Panc1 (cell line): Measurements from ENCODE around the gene BTRC. TPM values are rescaled to one million over a fixed set of nuclear protein-coding genes. Genes with fewer than 3 reads are reported as not detected.

Source experiments
- ATAC-seq: fragments of 200-7000 bp; cut with Tn5 transposase; 2 replicates; pipeline ENCODE4 v1.9.1; 2020; ENCODE audit warnings: mild to moderate bottlenecking, moderate library complexity
- BruUV-seq: library from RNA; stranded (reverse); fragments of 400-500 nt; replicated peaks from 2 replicates; lab custom pipeline; 2021; lab: Mats Ljungman, UMichigan
- CTCF ChIA-PET: fragments of 300-600 bp; sonication (Branson Sonifier 250); formaldehyde crosslinking; loops from one replicate; lab custom pipeline; 2022; ENCODE audit warnings: antibody characterized with exemption; lab: Charles Lee
- POLR2A ChIA-PET: fragments of 300-600 bp; sonication (Branson Sonifier 250); formaldehyde crosslinking; loops from one replicate; lab custom pipeline; 2022; ENCODE audit warnings: antibody characterized with exemption; lab: Charles Lee
- DNase-seq: peaks from one replicate; pipeline ENCODE4 v3.0.0-alpha.2; 2010; ENCODE audit warnings: low read depth, low spot score
- H3K27ac ChIP-seq: 2 replicates; pipeline ENCODE4 v1.5.1; 2011; ENCODE audit warnings: mild to moderate bottlenecking, low read length, inconsistent platforms
- H3K27me3 ChIP-seq: fragments of 200-500 bp; sonication (Bioruptor generic); 2 replicates; pipeline ENCODE4 v1.6.0; 2014; ENCODE audit warnings: low read length, inconsistent platforms; ENCODE audit not compliant: control insufficient read depth, insufficient read depth
- H3K36me3 ChIP-seq: fragments of 200-500 bp; sonication (Bioruptor generic); 2 replicates; pipeline ENCODE4 v1.5.1; 2014; ENCODE audit warnings: inconsistent platforms, mild to moderate bottlenecking, low read length, moderate library complexity; ENCODE audit not compliant: control insufficient read depth, insufficient read depth
- H3K4me1 ChIP-seq: 2 replicates; pipeline ENCODE4 v1.5.1; 2011; ENCODE audit warnings: inconsistent platforms, mild to moderate bottlenecking, low read length, moderate library complexity; ENCODE audit not compliant: control insufficient read depth, insufficient read depth
- H3K4me3 ChIP-seq, 2 experiments: 2 replicates each; pipeline ENCODE4 v1.5.1; 2011 to 2012; ENCODE audit warnings: low read depth in 2 of 2, low read length in 2 of 2, mild to moderate bottlenecking in 2 of 2, inconsistent platforms in 1 of 2, moderate library complexity in 1 of 2
- H3K9me3 ChIP-seq: fragments of 200-500 bp; sonication (Bioruptor generic); 2 replicates; pipeline ENCODE4 v1.5.1; 2014; ENCODE audit warnings: low read depth, mild to moderate bottlenecking, inconsistent platforms, low read length, moderate library complexity; ENCODE audit not compliant: control insufficient read depth, insufficient read depth
- POLR2AphosphoS5 ChIP-seq: IDR thresholded peaks from 2 replicates; pipeline ENCODE4 v1.6.1; 2012; ENCODE audit warnings: mild to moderate bottlenecking, low read depth, low read length, moderate library complexity
- SIN3A ChIP-seq: IDR thresholded peaks from 2 replicates; pipeline ENCODE4 v1.6.1; 2012; ENCODE audit warnings: low read depth, mild to moderate bottlenecking, low read length, moderate library complexity, borderline replicate concordance; ENCODE audit not compliant: insufficient read depth
- TCF7L2 ChIP-seq: IDR thresholded peaks from 2 replicates; pipeline ENCODE4 v1.6.1; 2011; ENCODE audit warnings: mild to moderate bottlenecking, low read depth, low read length, inconsistent platforms
- in situ Hi-C: cut with HindIII; loops from 2 replicates; pipeline ENCODE4 v1.10.0; 2016; ENCODE audit warnings: low sequenced_read_pairs, low pct_unique_long_range_greater_than_20kb
- intact Hi-C: fragments of 100-400 bp; cut with micrococcal nuclease; formaldehyde crosslinking; loops from one replicate; pipeline ENCODE4 v1.10.0; 2022; ENCODE audit not compliant: unreplicated experiment
- total RNA-seq: library from RNA; stranded (reverse); gene quantifications from one replicate; pipeline ENCODE4 v1.2.1, GENCODE V29; 2021; ENCODE audit not compliant: unreplicated experiment
- TF ChIP-seq, protein P1 (sequence below), 2 experiments: IDR thresholded peaks; 2 replicates each; pipeline ENCODE4 v1.6.1; 2011 to 2012; ENCODE audit warnings: low read depth in 2 of 2, control low read depth in 1 of 2, low read length in 1 of 2, mild to moderate bottlenecking in 1 of 2, moderate library complexity in 1 of 2; ENCODE audit not compliant: insufficient read depth in 1 of 2
- TF ChIP-seq, protein P2 (sequence below): fragments of 450-650 bp; IDR thresholded peaks from 2 replicates; pipeline ENCODE4 v1.5.1; 2017; ENCODE audit warnings: mild to moderate bottlenecking

BTRC gene
- total RNA-seq, 1 experiment from 2014 or later = 22.1 TPM

DNA sequence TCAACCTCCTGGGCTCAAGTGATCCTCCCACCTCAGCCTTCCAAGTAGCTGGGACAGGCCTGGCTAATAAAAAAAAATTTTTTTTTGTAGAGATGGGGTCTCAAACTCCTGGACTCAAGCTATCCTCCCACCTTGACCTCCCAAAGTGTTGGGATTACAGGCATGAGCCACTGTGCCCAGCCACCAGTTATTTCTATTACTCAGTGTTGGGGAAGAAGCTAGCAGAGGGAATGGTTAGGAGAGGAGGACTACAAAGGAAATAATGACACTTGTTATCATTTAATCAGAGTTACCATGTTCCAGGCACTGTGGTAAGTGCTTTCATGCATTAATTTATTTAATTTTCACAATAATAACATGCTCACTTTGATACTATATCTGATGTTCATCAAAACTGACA, 17.6 kb upstream of the BTRC start:
- in situ Hi-C loops (no loop called here), intact Hi-C loops (no loop called here)
- ChIA-PET POLR2A (no interaction called here), CTCF (no interaction called here)
- BruUV-seq = no TSS peak
- TF ChIP-seq POLR2AphosphoS5 (no peak), SIN3A (no peak), TCF7L2 (no peak)
- TF ChIP-seq, protein P1, sequence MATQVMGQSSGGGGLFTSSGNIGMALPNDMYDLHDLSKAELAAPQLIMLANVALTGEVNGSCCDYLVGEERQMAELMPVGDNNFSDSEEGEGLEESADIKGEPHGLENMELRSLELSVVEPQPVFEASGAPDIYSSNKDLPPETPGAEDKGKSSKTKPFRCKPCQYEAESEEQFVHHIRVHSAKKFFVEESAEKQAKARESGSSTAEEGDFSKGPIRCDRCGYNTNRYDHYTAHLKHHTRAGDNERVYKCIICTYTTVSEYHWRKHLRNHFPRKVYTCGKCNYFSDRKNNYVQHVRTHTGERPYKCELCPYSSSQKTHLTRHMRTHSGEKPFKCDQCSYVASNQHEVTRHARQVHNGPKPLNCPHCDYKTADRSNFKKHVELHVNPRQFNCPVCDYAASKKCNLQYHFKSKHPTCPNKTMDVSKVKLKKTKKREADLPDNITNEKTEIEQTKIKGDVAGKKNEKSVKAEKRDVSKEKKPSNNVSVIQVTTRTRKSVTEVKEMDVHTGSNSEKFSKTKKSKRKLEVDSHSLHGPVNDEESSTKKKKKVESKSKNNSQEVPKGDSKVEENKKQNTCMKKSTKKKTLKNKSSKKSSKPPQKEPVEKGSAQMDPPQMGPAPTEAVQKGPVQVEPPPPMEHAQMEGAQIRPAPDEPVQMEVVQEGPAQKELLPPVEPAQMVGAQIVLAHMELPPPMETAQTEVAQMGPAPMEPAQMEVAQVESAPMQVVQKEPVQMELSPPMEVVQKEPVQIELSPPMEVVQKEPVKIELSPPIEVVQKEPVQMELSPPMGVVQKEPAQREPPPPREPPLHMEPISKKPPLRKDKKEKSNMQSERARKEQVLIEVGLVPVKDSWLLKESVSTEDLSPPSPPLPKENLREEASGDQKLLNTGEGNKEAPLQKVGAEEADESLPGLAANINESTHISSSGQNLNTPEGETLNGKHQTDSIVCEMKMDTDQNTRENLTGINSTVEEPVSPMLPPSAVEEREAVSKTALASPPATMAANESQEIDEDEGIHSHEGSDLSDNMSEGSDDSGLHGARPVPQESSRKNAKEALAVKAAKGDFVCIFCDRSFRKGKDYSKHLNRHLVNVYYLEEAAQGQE (IDR thresholded peaks at IDR 0.05; ENCODE audit: insufficient read depth in 1 of 2, low read depth in 2 of 2, low read length in 1 of 2) = no peak
- TF ChIP-seq, protein P2, sequence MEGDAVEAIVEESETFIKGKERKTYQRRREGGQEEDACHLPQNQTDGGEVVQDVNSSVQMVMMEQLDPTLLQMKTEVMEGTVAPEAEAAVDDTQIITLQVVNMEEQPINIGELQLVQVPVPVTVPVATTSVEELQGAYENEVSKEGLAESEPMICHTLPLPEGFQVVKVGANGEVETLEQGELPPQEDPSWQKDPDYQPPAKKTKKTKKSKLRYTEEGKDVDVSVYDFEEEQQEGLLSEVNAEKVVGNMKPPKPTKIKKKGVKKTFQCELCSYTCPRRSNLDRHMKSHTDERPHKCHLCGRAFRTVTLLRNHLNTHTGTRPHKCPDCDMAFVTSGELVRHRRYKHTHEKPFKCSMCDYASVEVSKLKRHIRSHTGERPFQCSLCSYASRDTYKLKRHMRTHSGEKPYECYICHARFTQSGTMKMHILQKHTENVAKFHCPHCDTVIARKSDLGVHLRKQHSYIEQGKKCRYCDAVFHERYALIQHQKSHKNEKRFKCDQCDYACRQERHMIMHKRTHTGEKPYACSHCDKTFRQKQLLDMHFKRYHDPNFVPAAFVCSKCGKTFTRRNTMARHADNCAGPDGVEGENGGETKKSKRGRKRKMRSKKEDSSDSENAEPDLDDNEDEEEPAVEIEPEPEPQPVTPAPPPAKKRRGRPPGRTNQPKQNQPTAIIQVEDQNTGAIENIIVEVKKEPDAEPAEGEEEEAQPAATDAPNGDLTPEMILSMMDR = no peak
- Histone ChIP-seq H3K27me3 (peaks cover 5% of the 10 kb centered on the region; the same call in 1 of the 2 replicates), H3K27ac (no peak overlapping the region), H3K4me1 (no peaks in the 10 kb centered on the region), H3K36me3 (no peaks in the 10 kb centered on the region), H3K4me3 (no peak overlapping the region), H3K9me3 (no peaks in the 10 kb centered on the region)
- ATAC-seq = no peak
- DNase-seq = no peak

DNA sequence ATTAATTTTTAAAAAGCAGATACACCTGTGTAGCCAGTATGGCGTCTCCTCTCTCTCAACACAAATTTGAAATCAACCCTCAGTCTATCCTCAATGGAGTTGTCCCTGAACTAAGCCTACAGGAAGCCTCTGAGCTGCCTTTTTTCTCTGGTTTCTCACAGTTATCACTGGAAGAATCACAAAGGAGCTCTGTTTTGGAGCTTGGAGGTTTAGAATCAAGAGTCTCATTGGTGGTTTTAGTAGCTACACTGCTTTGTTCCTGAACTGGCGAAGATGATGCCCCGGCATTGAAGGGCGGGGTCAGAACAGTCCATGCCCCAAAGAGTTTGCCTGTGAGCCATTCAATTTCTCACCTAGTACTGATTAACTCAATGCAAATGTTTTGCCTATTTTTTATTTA, 16.1 kb upstream of the BTRC start:
- intact Hi-C loops (no loop called here), in situ Hi-C loops (no loop called here)
- Histone ChIP-seq H3K4me1 (no peaks in the 10 kb centered on the region), H3K27me3 (peaks cover 2% of the 10 kb centered on the region; the same call in 1 of the 2 replicates), H3K4me3 (no peak overlapping the region), H3K27ac (no peak overlapping the region), H3K9me3 (no peaks in the 10 kb centered on the region), H3K36me3 (no peaks in the 10 kb centered on the region)
- CTCF ChIA-PET = no interaction called here
- BruUV-seq = no TSS peak
- no peak for ATAC-seq
- DNase-seq = no peak
- TF ChIP-seq TCF7L2 = no peak
- TF ChIP-seq POLR2AphosphoS5 = no peak
- no peak for TF ChIP-seq SIN3A
- TF ChIP-seq, protein P2 = no peak
- TF ChIP-seq, protein P1 (IDR thresholded peaks at IDR 0.05; ENCODE audit: insufficient read depth in 1 of 2, low read depth in 2 of 2, low read length in 1 of 2) = no peak
- POLR2A ChIA-PET = no interaction called here
